Middle frontal gyrus (tissue), 1 donor: Measurements from ENCODE around the gene CLSTN2.

ENCODE experiments used
- DNase-seq: peaks from one replicate; pipeline ENCODE4 v3.0.0-alpha.2; 2015; ENCODE audit warnings: low spot score; ENCODE audit errors: extremely low spot score

CLSTN2 gene

GRCh38 chr3:140224307-140224706, 289.3 kb downstream of the CLSTN2 start:
- DNase-seq: no peak

GRCh38 chr3:140225996-140226395, 291.0 kb downstream of the CLSTN2 start:
- DNase-seq: no peak

- DNase-seq: no peak
Measured at GRCh38 chr3:140233702-140234101, 298.7 kb downstream of the CLSTN2 start.

GRCh38 chr3:140234256-140234655, 299.3 kb downstream of the CLSTN2 start:
- no peak for DNase-seq

GRCh38 chr3:140236836-140237501, 302.0 kb downstream of the CLSTN2 start:
- DNase-seq: no peak

GRCh38 chr3:140238646-140239314, 303.8 kb downstream of the CLSTN2 start:
- DNase-seq: no peak

- no peak for DNase-seq
Measured at GRCh38 chr3:140242818-140243276, 307.9 kb downstream of the CLSTN2 start.

- DNase-seq: no peak
Measured at GRCh38 chr3:140243575-140243974, 308.6 kb downstream of the CLSTN2 start.

- DNase-seq: no peak
Measured at GRCh38 chr3:140244893-140245292, 309.9 kb downstream of the CLSTN2 start.

- no peak for DNase-seq
Measured at GRCh38 chr3:140246578-140246977, 311.6 kb downstream of the CLSTN2 start.

GRCh38 chr3:140247775-140248174, 312.8 kb downstream of the CLSTN2 start:
- no peak for DNase-seq

- DNase-seq: no peak
Measured at GRCh38 chr3:140249188-140249587, 314.2 kb downstream of the CLSTN2 start.

GRCh38 chr3:140250010-140250855, 315.2 kb downstream of the CLSTN2 start:
- DNase-seq: no peak

- no peak for DNase-seq
Measured at GRCh38 chr3:140250945-140251344, 316.0 kb downstream of the CLSTN2 start.

GRCh38 chr3:140251678-140252077, 316.7 kb downstream of the CLSTN2 start:
- no peak for DNase-seq

GRCh38 chr3:140252812-140253656, 318.0 kb downstream of the CLSTN2 start:
- DNase-seq: no peak

GRCh38 chr3:140258222-140258724, 323.3 kb downstream of the CLSTN2 start:
- no peak for DNase-seq

GRCh38 chr3:140265302-140265701, 330.3 kb downstream of the CLSTN2 start:
- no peak for DNase-seq

GRCh38 chr3:140268103-140268502, 333.1 kb downstream of the CLSTN2 start:
- DNase-seq: no peak

- DNase-seq: no peak
Measured at GRCh38 chr3:140268610-140269009, 333.6 kb downstream of the CLSTN2 start.

- no peak for DNase-seq
Measured at GRCh38 chr3:140270329-140270728, 335.3 kb downstream of the CLSTN2 start.
